Activated CD8-positive, alpha-beta T cell treated with anti-CD3 and anti-CD28 coated beads for 36 hours (primary cell): ENCODE data around the gene ANKRD13C. TPM values are rescaled to one million over a fixed set of nuclear protein-coding genes. Genes with fewer than 3 reads are reported as not detected.

ENCODE experiments used
- ATAC-seq: fragments of 200-7000 bp; cut with Tn5 transposase; one replicate; pipeline ENCODE4 v1.10.0; 2021; ENCODE audit warnings: mild to moderate bottlenecking, moderate library complexity
- CTCF ChIA-PET: fragments of 350-600 bp; sonication (Branson Sonifier 250); formaldehyde crosslinking; loops from one replicate; lab custom pipeline; 2021; ENCODE audit warnings: antibody characterized with exemption; lab: Charles Lee
- POLR2A ChIA-PET: fragments of 350-600 bp; sonication (Branson Sonifier 250); formaldehyde crosslinking; loops from one replicate; lab custom pipeline; 2021; ENCODE audit warnings: antibody characterized with exemption; lab: Charles Lee
- DNase-seq: peaks from one replicate; pipeline ENCODE4 v3.0.0-alpha.2; 2020
- H3K27ac Mint-ChIP-seq: one replicate; pipeline ENCODE4 v1.8.0; 2021; ENCODE audit warnings: mild to moderate bottlenecking, mixed read lengths
- H3K27me3 Mint-ChIP-seq: one replicate; pipeline ENCODE4 v1.8.0; 2021; ENCODE audit warnings: mixed read lengths
- H3K36me3 Mint-ChIP-seq: one replicate; pipeline ENCODE4 v1.8.0; 2021; ENCODE audit warnings: low read depth, mixed read lengths
- H3K4me1 Mint-ChIP-seq: one replicate; pipeline ENCODE4 v1.8.0; 2021; ENCODE audit warnings: low read depth, mixed read lengths
- H3K4me3 Mint-ChIP-seq: one replicate; pipeline ENCODE4 v1.8.0; 2021; ENCODE audit warnings: mild to moderate bottlenecking, moderate library complexity, mixed read lengths
- H3K9me3 Mint-ChIP-seq: one replicate; pipeline ENCODE4 v1.8.0; 2021; ENCODE audit warnings: mixed read lengths
- intact Hi-C: fragments of 100-400 bp; cut with micrococcal nuclease; formaldehyde crosslinking; loops from one replicate; pipeline ENCODE4 v1.10.0; 2022
- total RNA-seq, 2 experiments: library from RNA; stranded (reverse); gene quantifications; one replicate each; pipeline ENCODE4 v1.2.3, GENCODE V29; 2021
- TF ChIP-seq, protein P1 (sequence below): fragments of 200-600 bp; IDR thresholded peaks from one replicate; pipeline ENCODE4 v1.8.0; 2022; ENCODE audit warnings: antibody characterized with exemption, mild to moderate bottlenecking

The ANKRD13C gene
- total RNA-seq, 2 experiments from 2014 or later = 15.1 to 16.9 TPM

DNA sequence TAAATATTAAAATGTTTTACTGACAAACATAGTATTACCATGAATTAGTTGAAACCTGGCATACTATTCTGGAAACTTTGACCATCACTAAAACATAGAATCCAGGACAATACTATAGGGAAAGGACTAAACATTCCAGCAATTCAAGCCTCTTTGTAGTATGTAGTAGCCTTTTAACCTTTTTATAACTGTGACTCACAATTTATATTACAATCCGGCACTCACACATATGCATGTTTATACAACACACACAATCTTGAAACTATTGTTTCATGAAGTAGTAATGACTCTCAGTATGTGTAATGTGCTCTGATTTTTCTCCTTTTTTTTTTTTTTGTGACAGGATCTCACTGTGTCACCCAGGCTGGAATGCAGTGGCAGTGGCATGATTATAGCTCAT lies 64.3 kb downstream of the ANKRD13C start:
- H3K36me3 Mint-ChIP-seq = peaks cover 19% of the 10 kb centered on the region
- no peak overlapping the region for H3K27ac Mint-ChIP-seq

DNA sequence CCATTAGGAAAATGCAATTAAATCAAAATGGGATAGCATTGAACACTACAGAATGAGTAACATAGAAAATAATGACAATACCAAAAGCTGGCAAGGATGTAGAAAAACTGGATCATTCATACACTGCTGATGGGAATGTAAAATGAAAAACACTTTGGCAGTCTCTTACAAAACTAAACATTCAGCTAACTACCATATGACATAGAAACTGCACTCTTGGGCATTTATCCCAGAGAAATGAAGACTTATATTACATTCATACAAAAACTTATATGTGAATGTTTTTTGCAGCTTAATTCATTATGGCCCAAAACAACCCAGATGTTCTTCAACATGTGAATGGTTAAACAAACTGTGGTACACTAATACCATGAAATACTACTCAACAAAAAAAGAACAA lies 66.4 kb downstream of the ANKRD13C start:
- DNase-seq (no peak), ATAC-seq (no peak)
- TF ChIP-seq, protein P1, sequence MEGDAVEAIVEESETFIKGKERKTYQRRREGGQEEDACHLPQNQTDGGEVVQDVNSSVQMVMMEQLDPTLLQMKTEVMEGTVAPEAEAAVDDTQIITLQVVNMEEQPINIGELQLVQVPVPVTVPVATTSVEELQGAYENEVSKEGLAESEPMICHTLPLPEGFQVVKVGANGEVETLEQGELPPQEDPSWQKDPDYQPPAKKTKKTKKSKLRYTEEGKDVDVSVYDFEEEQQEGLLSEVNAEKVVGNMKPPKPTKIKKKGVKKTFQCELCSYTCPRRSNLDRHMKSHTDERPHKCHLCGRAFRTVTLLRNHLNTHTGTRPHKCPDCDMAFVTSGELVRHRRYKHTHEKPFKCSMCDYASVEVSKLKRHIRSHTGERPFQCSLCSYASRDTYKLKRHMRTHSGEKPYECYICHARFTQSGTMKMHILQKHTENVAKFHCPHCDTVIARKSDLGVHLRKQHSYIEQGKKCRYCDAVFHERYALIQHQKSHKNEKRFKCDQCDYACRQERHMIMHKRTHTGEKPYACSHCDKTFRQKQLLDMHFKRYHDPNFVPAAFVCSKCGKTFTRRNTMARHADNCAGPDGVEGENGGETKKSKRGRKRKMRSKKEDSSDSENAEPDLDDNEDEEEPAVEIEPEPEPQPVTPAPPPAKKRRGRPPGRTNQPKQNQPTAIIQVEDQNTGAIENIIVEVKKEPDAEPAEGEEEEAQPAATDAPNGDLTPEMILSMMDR = no peak
- Mint-ChIP-seq H3K27ac (no peak overlapping the region), H3K27me3 (no peaks in the 10 kb centered on the region), H3K4me1 (no peaks in the 10 kb centered on the region), H3K36me3 (peaks cover 9% of the 10 kb centered on the region), H3K4me3 (no peak overlapping the region), H3K9me3 (no peaks in the 10 kb centered on the region)
- ChIA-PET POLR2A (no interaction called here), CTCF (interaction anchor here (1.1 kb wide), 1 partner anchor 155 kb away, joined by 3 read pairs; no protein-coding TSS in a partner anchor)
- intact Hi-C loops = no loop called here

More for the DNA sequence above, 64.3 kb downstream of the ANKRD13C start:
- peaks cover 2% of the 10 kb centered on the region for H3K4me1 Mint-ChIP-seq
- intact Hi-C loops = no loop called here
- POLR2A ChIA-PET = no interaction called here
- no peak overlapping the region for H3K4me3 Mint-ChIP-seq
- TF ChIP-seq, protein P1 = no peak
- no peaks in the 10 kb centered on the region for H3K9me3 Mint-ChIP-seq
- CTCF ChIA-PET = no interaction called here
- ATAC-seq (no peak), DNase-seq (no peak)
- H3K27me3 Mint-ChIP-seq = no peaks in the 10 kb centered on the region

DNA sequence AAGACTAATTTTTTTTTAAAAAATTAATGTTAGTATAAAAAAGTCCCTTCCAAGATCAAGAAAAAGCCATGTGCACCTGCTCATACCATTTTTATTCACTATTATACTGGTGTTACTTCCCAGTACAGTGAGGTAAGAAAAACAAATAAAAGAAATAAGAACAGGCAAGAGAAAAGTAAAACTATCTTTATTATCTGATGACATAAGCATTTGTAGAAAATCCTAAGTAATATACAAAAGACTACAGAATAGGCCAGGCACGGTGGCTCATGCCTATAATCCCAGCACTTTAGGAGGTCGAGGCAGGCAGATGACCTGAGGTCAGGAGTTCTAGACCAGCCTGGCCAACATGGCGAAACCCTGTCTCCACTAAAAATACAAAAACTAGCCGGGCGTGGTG lies 68.1 kb downstream of the ANKRD13C start:
- intact Hi-C loops = no loop called here
- ChIA-PET POLR2A (no interaction called here), CTCF (no interaction called here)
- Mint-ChIP-seq H3K9me3 (no peaks in the 10 kb centered on the region), H3K36me3 (peaks cover 6% of the 10 kb centered on the region), H3K4me1 (no peaks in the 10 kb centered on the region), H3K27ac (no peak overlapping the region), H3K27me3 (no peaks in the 10 kb centered on the region), H3K4me3 (no peak overlapping the region)
- TF ChIP-seq, protein P1 = no peak
- DNase-seq (no peak), ATAC-seq (no peak)

DNA sequence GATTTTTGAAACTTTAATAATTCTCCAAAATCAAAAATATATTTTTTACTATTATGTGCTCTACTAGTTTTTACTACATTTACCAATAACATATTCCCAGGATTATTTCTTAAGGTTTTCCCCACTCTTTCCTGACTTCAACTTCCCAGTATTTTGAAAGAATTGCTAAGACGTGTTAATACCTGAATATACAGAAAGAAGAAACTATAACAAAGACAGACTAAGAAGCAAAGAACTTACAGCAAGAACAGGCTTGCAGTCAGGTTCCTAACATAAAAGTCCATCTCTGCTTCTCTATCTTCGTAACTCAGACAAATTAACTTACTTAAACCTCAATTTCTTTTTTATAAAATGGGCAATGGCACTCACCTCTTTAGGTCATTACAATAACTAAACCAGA lies 70.2 kb downstream of the ANKRD13C start:
- peaks cover 11% of the 10 kb centered on the region for H3K36me3 Mint-ChIP-seq
- ChIA-PET POLR2A (no interaction called here), CTCF (interaction anchor here (0.9 kb wide), 1 partner anchor 11 kb away, joined by 3 read pairs; no protein-coding TSS in a partner anchor)
- DNase-seq (no peak), ATAC-seq (no peak)
- H3K9me3 Mint-ChIP-seq = no peaks in the 10 kb centered on the region
- no peaks in the 10 kb centered on the region for H3K27me3 Mint-ChIP-seq
- intact Hi-C loops = no loop called here
- no peaks in the 10 kb centered on the region for H3K4me1 Mint-ChIP-seq
- no peak overlapping the region for H3K4me3 Mint-ChIP-seq
- no peak overlapping the region for H3K27ac Mint-ChIP-seq
- TF ChIP-seq, protein P1 = no peak

DNA sequence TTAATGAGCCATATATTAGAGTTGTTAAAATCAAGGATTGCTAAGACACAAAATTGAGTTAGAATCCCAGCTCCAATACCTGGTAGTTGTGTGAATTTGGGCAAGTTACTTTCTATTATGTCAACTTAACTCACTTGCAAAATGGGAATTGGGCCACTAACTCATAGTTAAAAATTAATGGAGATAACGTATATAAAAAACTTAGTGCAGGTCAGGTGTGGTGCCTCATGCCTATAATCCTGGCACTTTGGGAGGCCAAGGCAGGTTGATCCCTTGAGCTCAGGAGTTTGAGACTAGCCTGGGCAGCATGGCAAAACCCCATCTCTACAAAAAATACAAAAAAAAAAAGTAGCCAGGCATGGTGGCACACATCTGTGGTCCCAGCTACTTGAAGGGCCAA lies 75.8 kb downstream of the ANKRD13C start:
- ChIA-PET CTCF (no interaction called here), POLR2A (interaction anchor here (0.9 to 1.0 kb wide), 2 partner anchors 9 to 36 kb away, joined by 3 read pairs; no protein-coding TSS in a partner anchor)
- Mint-ChIP-seq H3K4me1 (no peaks in the 10 kb centered on the region), H3K36me3 (peaks cover 23% of the 10 kb centered on the region), H3K27me3 (no peaks in the 10 kb centered on the region), H3K9me3 (no peaks in the 10 kb centered on the region), H3K4me3 (no peak overlapping the region), H3K27ac (no peak overlapping the region)
- no peak for ATAC-seq
- intact Hi-C loops = no loop called here
- TF ChIP-seq, protein P1 = no peak
- no peak for DNase-seq
